ENCODE results near the gene ZNF516. TPM values are rescaled to one million over a fixed set of nuclear protein-coding genes. Genes with fewer than 3 reads are reported as not detected.
A peak's percentile ranks its signal among the peaks of the same experiment; 100 is the strongest.
"Not testable (repeated sequence)": the region's sequence is repeated elsewhere in the genome, so short reads cannot be mapped to it uniquely, and the experiment has no call there.

The ZNF516 gene
- polyA plus RNA-seq, 3 donors = 5.0 to 41.9 (median 8.6) TPM

GRCh38 chr18:76538846-76539245, 43.8 kb upstream of the ZNF516 start:
- Histone ChIP-seq H3K79me2 (ENCODE audit: insufficient read depth, low read length) (no peaks in the 10 kb centered on the region), H3K9ac (ENCODE audit: insufficient read depth, low read length, poor library complexity, severe bottlenecking) (no peak overlapping the region), H2AFZ (ENCODE audit: insufficient read depth, low read depth, low read length, poor library complexity, severe bottlenecking) (peak overlapping the region; percentile 7), H3K36me3 (replicated peaks in 1 of 2; ENCODE audit: control insufficient read depth in 1 of 2, insufficient read depth in 2 of 2, low read length in 2 of 2) (no peaks in the 10 kb centered on the region), H3K9me3 (replicated peaks in 1 of 2; ENCODE audit: control insufficient read depth in 1 of 2, insufficient read depth in 1 of 2, low read length in 2 of 2) (no peaks in the 10 kb centered on the region), H3K4me1 (ENCODE audit: control insufficient read depth in 1 of 2, insufficient read depth in 2 of 2, low read length in 2 of 2) (peaks cover 7 to 17% of the 10 kb centered on the region in 2 donors), H3K27ac (ENCODE audit: low read depth in 1 of 2, low read length in 2 of 2) (no peak overlapping the region), H3K4me3 (replicated peaks in 1 of 3; ENCODE audit: low read depth in 2 of 3, low read length in 3 of 3) (no peak overlapping the region), H3K4me2 (replicated peaks; ENCODE audit: extremely low read depth, low read length, poor library complexity, severe bottlenecking) (no peak overlapping the region), H3K27me3 (ENCODE audit: control insufficient read depth in 2 of 2, insufficient read depth in 2 of 2, low read length in 2 of 2) (no peaks in the 10 kb centered on the region), H4K20me1 (ENCODE audit: insufficient read depth, low read length) (no peaks in the 10 kb centered on the region)
- H3K27ac Mint-ChIP-seq = peak overlapping the region in 1 of 7 donors; percentile 54
- no peaks in the 10 kb centered on the region for H3K36me3 Mint-ChIP-seq
- H3K4me1 Mint-ChIP-seq = peaks cover 18% of the 10 kb centered on the region
- intact Hi-C loops (cut with micrococcal nuclease) = no loop called here
- TF ChIP-seq CTCF (IDR thresholded peaks at IDR 0.05) = no peak
- no peak overlapping the region for H3K4me3 Mint-ChIP-seq
- WGBS (ENCODE audit: insufficient coverage) = 59% methylated on average over 10 of the region's 11 CpGs
- H3K27me3 Mint-ChIP-seq (ENCODE audit: low read depth in 3 of 3) = peaks cover 0 to 2% (median 1%) of the 10 kb centered on the region in 3 donors
- peaks cover 0 to 2% (median 0%) of the 10 kb centered on the region in 7 donors for H3K9me3 Mint-ChIP-seq
- no peak for DNase-seq

- Mint-ChIP-seq H3K4me1 (peaks cover 9% of the 10 kb centered on the region), H3K27ac (no peak overlapping the region), H3K36me3 (no peaks in the 10 kb centered on the region), H3K4me3 (no peak overlapping the region), H3K9me3 (peaks cover 0 to 2% (median 0%) of the 10 kb centered on the region in 7 donors), H3K27me3 (ENCODE audit: low read depth in 3 of 3) (peaks cover 0 to 2% (median 1%) of the 10 kb centered on the region in 3 donors)
- DNase-seq = no peak
- H2AFZ ChIP-seq (ENCODE audit: insufficient read depth, low read depth, low read length, poor library complexity, severe bottlenecking) = no peak overlapping the region
- H3K4me1 ChIP-seq (ENCODE audit: control insufficient read depth in 1 of 2, insufficient read depth in 2 of 2, low read length in 2 of 2) = peaks cover 0 to 5% of the 10 kb centered on the region in 2 donors
- no peak overlapping the region for H3K4me3 ChIP-seq (replicated peaks in 1 of 3; ENCODE audit: low read depth in 2 of 3, low read length in 3 of 3)
- TF ChIP-seq CTCF (IDR thresholded peaks at IDR 0.05) = no peak
- no peaks in the 10 kb centered on the region for H3K27me3 ChIP-seq (ENCODE audit: control insufficient read depth in 2 of 2, insufficient read depth in 2 of 2, low read length in 2 of 2)
- H3K4me2 ChIP-seq (replicated peaks; ENCODE audit: extremely low read depth, low read length, poor library complexity, severe bottlenecking) = no peak overlapping the region
- H3K9me3 ChIP-seq (replicated peaks in 1 of 2; ENCODE audit: control insufficient read depth in 1 of 2, insufficient read depth in 1 of 2, low read length in 2 of 2) = no peaks in the 10 kb centered on the region
- WGBS (ENCODE audit: insufficient coverage) = 100% methylated on average over 1 of the region's 8 CpGs
- no peaks in the 10 kb centered on the region for H4K20me1 ChIP-seq (ENCODE audit: insufficient read depth, low read length)
- H3K36me3 ChIP-seq (replicated peaks in 1 of 2; ENCODE audit: control insufficient read depth in 1 of 2, insufficient read depth in 2 of 2, low read length in 2 of 2) = no peaks in the 10 kb centered on the region
- intact Hi-C loops (cut with micrococcal nuclease) = no loop called here
- H3K79me2 ChIP-seq (ENCODE audit: insufficient read depth, low read length) = no peaks in the 10 kb centered on the region
- no peak overlapping the region for H3K9ac ChIP-seq (ENCODE audit: insufficient read depth, low read length, poor library complexity, severe bottlenecking)
- no peak overlapping the region for H3K27ac ChIP-seq (ENCODE audit: low read depth in 1 of 2, low read length in 2 of 2)
These were observed 42.6 kb upstream of the ZNF516 start for GRCh38 chr18:76537621-76538020.

DNA sequence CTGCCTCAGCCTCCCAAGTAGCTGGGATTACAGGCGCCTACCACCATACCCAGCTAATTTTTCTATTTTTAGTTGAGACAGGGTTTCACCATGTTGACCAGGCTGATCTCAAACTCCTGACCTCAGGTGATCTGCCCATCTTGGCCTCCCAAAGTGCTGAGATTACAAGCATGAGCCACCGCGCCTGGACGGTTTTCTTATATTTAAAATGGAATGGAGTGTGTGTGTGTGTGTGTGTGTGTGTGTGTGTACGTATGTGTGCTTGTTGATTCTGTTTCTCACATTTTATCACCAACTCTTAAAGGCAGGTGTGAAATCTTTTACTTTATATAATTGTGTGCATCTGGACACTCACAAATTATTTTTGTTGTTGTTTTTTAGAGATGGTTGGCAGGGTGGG, 41.6 kb upstream of the ZNF516 start:
- H3K27me3 ChIP-seq (ENCODE audit: control insufficient read depth in 2 of 2, insufficient read depth in 2 of 2, low read length in 2 of 2); H3K4me3 ChIP-seq (replicated peaks in 1 of 3; ENCODE audit: low read depth in 2 of 3, low read length in 3 of 3); H3K9ac ChIP-seq (ENCODE audit: insufficient read depth, low read length, poor library complexity, severe bottlenecking); H3K27ac ChIP-seq (ENCODE audit: low read depth in 1 of 2, low read length in 2 of 2); H3K27ac Mint-ChIP-seq; H2AFZ ChIP-seq (ENCODE audit: insufficient read depth, low read depth, low read length, poor library complexity, severe bottlenecking); H3K27me3 Mint-ChIP-seq (ENCODE audit: low read depth in 3 of 3); H3K4me2 ChIP-seq (replicated peaks; ENCODE audit: extremely low read depth, low read length, poor library complexity, severe bottlenecking); H3K9me3 Mint-ChIP-seq; H3K36me3 Mint-ChIP-seq; H3K4me3 Mint-ChIP-seq; H4K20me1 ChIP-seq (ENCODE audit: insufficient read depth, low read length); H3K9me3 ChIP-seq (replicated peaks in 1 of 2; ENCODE audit: control insufficient read depth in 1 of 2, insufficient read depth in 1 of 2, low read length in 2 of 2); H3K36me3 ChIP-seq (replicated peaks in 1 of 2; ENCODE audit: control insufficient read depth in 1 of 2, insufficient read depth in 2 of 2, low read length in 2 of 2); H3K4me1 ChIP-seq (ENCODE audit: control insufficient read depth in 1 of 2, insufficient read depth in 2 of 2, low read length in 2 of 2); DNase-seq; H3K79me2 ChIP-seq (ENCODE audit: insufficient read depth, low read length); intact Hi-C loops (cut with micrococcal nuclease); H3K4me1 Mint-ChIP-seq: not testable (repeated sequence)
- no CpG with 5 or more reads among the region's 5 CpGs for WGBS (ENCODE audit: insufficient coverage)
